NCI-H2196 (cell line): ENCODE measurements around the gene TCEA3.

Source experiments
- DNase-seq: peaks from one replicate; lab custom pipeline; 2025; ENCODE audit not compliant: unreplicated experiment; lab: John Stamatoyannopoulos, UW

Gene TCEA3

GRCh38 chr1:23370330-23370708 is 54.2 kb downstream of the TCEA3 start:
- DNase-seq = no peak

GRCh38 chr1:23369335-23370013 is 55.1 kb downstream of the TCEA3 start, which contains the start of gene ZNF436:
ZNF436 (minus strand) TSS chr1:23369836; CDS start chr1:23368005, 1,831 bp downstream.
- peak; percentile 67 for DNase-seq

- peak; percentile 92 for DNase-seq
Measured at GRCh38 chr1:23368562-23369334, 55.8 kb downstream of the TCEA3 start.

- peak; percentile 98 for DNase-seq
Measured at GRCh38 chr1:23367791-23368561, 56.6 kb downstream of the TCEA3 start.

GRCh38 chr1:23367451-23367790 is 57.1 kb downstream of the TCEA3 start:
- DNase-seq = peak; percentile 30

- DNase-seq = no peak
Measured at GRCh38 chr1:23366598-23366997, 58.0 kb downstream of the TCEA3 start.

GRCh38 chr1:23366146-23366545 is 58.4 kb downstream of the TCEA3 start:
- DNase-seq = no peak

- no peak for DNase-seq
Measured at GRCh38 chr1:23362218-23362713, 62.3 kb downstream of the TCEA3 start.

GRCh38 chr1:23358310-23358875 is 66.2 kb downstream of the TCEA3 start:
- no peak for DNase-seq

GRCh38 chr1:23357138-23357908 is 67.2 kb downstream of the TCEA3 start:
- no peak for DNase-seq

GRCh38 chr1:23356471-23357137 is 67.9 kb downstream of the TCEA3 start:
- no peak for DNase-seq

- no peak for DNase-seq
Measured at GRCh38 chr1:23354245-23354644, 70.3 kb downstream of the TCEA3 start.

GRCh38 chr1:23352096-23352695 is 72.4 kb downstream of the TCEA3 start:
- DNase-seq = no peak

GRCh38 chr1:23345920-23346319 is 78.6 kb downstream of the TCEA3 start:
- DNase-seq = no peak

- DNase-seq = no peak
Measured at GRCh38 chr1:23344987-23345472, 79.5 kb downstream of the TCEA3 start.

- peak; percentile 99 for DNase-seq
Measured at GRCh38 chr1:23344111-23344986, 80.2 kb downstream of the TCEA3 start, which contains the start of gene HNRNPR. HNRNPR (minus strand) TSS chr1:23344284; CDS start chr1:23341008, 3,276 bp downstream.

GRCh38 chr1:23343221-23344110 is 81.1 kb downstream of the TCEA3 start:
- peak; percentile 65 for DNase-seq
